Stomach (tissue), 9 donors: ENCODE measurements around the gene DSTYK. TPM values are rescaled to one million over a fixed set of nuclear protein-coding genes. Genes with fewer than 3 reads are reported as not detected.
"Not testable (repeated sequence)": the region's sequence is repeated elsewhere in the genome, so short reads cannot be mapped to it uniquely, and the experiment has no call there.

Experiments
- DNase-seq, 2 donors: peaks; one replicate each; pipeline versions ENCODE4 v3.0.0 to v3.0.0-alpha.2; 2013 to 2019
- H3K27ac ChIP-seq, 5 donors: fragments of 200-600 bp in 4 of 5; sonication (generic) in 4 of 5; one replicate each; pipeline ENCODE4 v1.5.1; 2013 to 2019; ENCODE audit warnings: mild to moderate bottlenecking in 1 of 5, moderate library complexity in 1 of 5
- H3K27me3 ChIP-seq, 3 donors: fragments of 200-600 bp; sonication (generic); one replicate each; pipeline ENCODE4 v1.5.1; 2017 to 2019; ENCODE audit warnings: mixed run types in 1 of 3
- H3K36me3 ChIP-seq, 4 donors: fragments of 200-600 bp; sonication (generic); 1 replicate in 3 of 4; 2 replicates in 1 of 4; pipeline ENCODE4 v1.5.1; 2016 to 2019
- H3K4me1 ChIP-seq, 4 donors: fragments of 200-600 bp; sonication (generic); one replicate each; pipeline ENCODE4 v1.5.1; 2016 to 2019
- H3K4me3 ChIP-seq, 4 donors: fragments of 200-600 bp; sonication (generic) in 3 of 4; one replicate each; pipeline ENCODE4 v1.5.1; 2016 to 2019; ENCODE audit warnings: mild to moderate bottlenecking in 1 of 4
- H3K9me3 ChIP-seq, 4 donors: fragments of 200-600 bp; sonication (generic); one replicate each; pipeline ENCODE4 v1.5.1; 2016 to 2019
- EP300 ChIP-seq: sonication (generic); formaldehyde crosslinking; IDR thresholded peaks from one replicate; pipeline ENCODE4 v1.6.1; 2017; ENCODE audit warnings: antibody characterized with exemption
- POLR2A ChIP-seq, 4 donors: fragments of 450-650 bp; IDR thresholded peaks; one replicate each; pipeline ENCODE4 v1.6.1; 2016; ENCODE audit warnings: antibody characterized with exemption in 4 of 4, control low read depth in 2 of 4, mild to moderate bottlenecking in 1 of 4, moderate library complexity in 1 of 4
- POLR2AphosphoS5 ChIP-seq, 3 donors: sonication (generic); formaldehyde crosslinking; IDR thresholded peaks; one replicate each; pipeline ENCODE4 v1.6.1; 2016; ENCODE audit warnings: antibody characterized with exemption in 3 of 3
- WGBS, 5 donors: extraction: QIAGEN DNeasy Blood & Tissue Kit in 3 of 5; methylation state at CpG; one replicate each; pipeline versions ENCODE4 v1.1.5 to v1.1.7; 2013 to 2018; 5-methylcytosine and 5-hydroxymethylcytosine counted together
- intact Hi-C: fragments of 100-400 bp; cut with DNase I; formaldehyde crosslinking; loops from one replicate; pipeline ENCODE4 v1.15.1; 2023; ENCODE audit warnings: low total_unique reads
- polyA plus RNA-seq, 3 donors: library from polyadenylated mRNA; stranded (reverse); fragments of 200-250 nt; gene quantifications; one replicate each; pipeline ENCODE4 v1.2.3, GENCODE V29; 2013
- total RNA-seq, 5 donors: library from RNA; depleted of rRNA; stranded (reverse); fragments of >200 nt; gene quantifications; one replicate each; pipeline versions ENCODE4 v1.1.0 to v1.2.3, GENCODE V29; 2014 to 2016
- TF ChIP-seq, protein P1 (sequence below), 7 experiments: fragments of 450-650 bp in 4 of 7; fragments of 200-600 bp in 3 of 7; sonication (generic) in 3 of 7; IDR thresholded peaks; one replicate each; pipeline ENCODE4 v1.5.1; 2016 to 2019; ENCODE audit warnings: antibody characterized with exemption in 7 of 7, control low read depth in 2 of 7, mild to moderate bottlenecking in 1 of 7
- donor health status: healthy with polysubstance abuse.
- donor health status: Bipolar disorder and iron deficiency.
- donor health status: healthy.

The DSTYK gene
- total and polyA plus RNA-seq, 8 donors, result 2.4 to 15.2 (median 3.4) TPM

DNA sequence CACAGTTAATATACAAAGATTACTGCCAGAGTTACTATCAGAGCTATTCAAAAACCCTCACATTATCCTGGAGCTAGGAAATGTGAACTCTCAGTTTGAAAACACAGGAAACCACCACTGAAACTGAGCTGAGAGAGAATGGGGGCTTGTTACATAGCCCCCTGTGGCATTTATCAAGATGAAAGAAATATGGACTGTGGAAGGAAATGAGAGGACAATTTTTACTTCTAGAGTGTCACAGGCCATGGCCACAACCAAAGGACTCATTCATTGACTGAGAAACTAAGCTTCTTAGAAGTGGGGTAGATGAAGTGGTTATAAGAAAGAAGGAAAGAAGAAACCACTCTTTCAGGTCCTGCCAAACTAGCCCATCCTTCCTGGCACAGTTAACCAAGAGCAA lies 25.3 kb downstream of the DSTYK start:
- DNase-seq, result no peak
- H3K4me1 ChIP-seq, result peaks cover 0 to 55% (median 25%) of the 10 kb centered on the region in 4 donors
- TF ChIP-seq POLR2AphosphoS5 (IDR thresholded peaks at IDR 0.05) (no peak), EP300 (no peak), POLR2A (IDR thresholded peaks at IDR 0.05) (no peak)
- TF ChIP-seq, protein P1, sequence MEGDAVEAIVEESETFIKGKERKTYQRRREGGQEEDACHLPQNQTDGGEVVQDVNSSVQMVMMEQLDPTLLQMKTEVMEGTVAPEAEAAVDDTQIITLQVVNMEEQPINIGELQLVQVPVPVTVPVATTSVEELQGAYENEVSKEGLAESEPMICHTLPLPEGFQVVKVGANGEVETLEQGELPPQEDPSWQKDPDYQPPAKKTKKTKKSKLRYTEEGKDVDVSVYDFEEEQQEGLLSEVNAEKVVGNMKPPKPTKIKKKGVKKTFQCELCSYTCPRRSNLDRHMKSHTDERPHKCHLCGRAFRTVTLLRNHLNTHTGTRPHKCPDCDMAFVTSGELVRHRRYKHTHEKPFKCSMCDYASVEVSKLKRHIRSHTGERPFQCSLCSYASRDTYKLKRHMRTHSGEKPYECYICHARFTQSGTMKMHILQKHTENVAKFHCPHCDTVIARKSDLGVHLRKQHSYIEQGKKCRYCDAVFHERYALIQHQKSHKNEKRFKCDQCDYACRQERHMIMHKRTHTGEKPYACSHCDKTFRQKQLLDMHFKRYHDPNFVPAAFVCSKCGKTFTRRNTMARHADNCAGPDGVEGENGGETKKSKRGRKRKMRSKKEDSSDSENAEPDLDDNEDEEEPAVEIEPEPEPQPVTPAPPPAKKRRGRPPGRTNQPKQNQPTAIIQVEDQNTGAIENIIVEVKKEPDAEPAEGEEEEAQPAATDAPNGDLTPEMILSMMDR (IDR thresholded peaks at IDR 0.05), result no peak
- no peaks in the 10 kb centered on the region for H3K9me3 ChIP-seq
- H3K27ac ChIP-seq, result no peak overlapping the region
- peaks cover 6 to 39% (median 16%) of the 10 kb centered on the region in 4 donors for H3K36me3 ChIP-seq
- intact Hi-C loops, result no loop called here
- no peak overlapping the region for H3K4me3 ChIP-seq
- no peaks in the 10 kb centered on the region for H3K27me3 ChIP-seq

- intact Hi-C loops, result no loop called here
- H3K4me3 ChIP-seq, result no peak overlapping the region
- DNase-seq, result peak in 1 of 2 donors; percentile 7
- peak overlapping the region in 2 of 5 donors; percentile 15 to 23 for H3K27ac ChIP-seq
- H3K4me1 ChIP-seq, result peaks cover 0 to 37% (median 15%) of the 10 kb centered on the region in 4 donors
- H3K27me3 ChIP-seq, result no peaks in the 10 kb centered on the region
- H3K36me3 ChIP-seq, result peaks cover 6 to 47% (median 19%) of the 10 kb centered on the region in 4 donors
- WGBS, 5 donors, result 58 to 67% (median 65%) methylated on average over 4 of the region's 4 CpGs
- no peak for TF ChIP-seq EP300
- no peak for TF ChIP-seq POLR2A (IDR thresholded peaks at IDR 0.05)
- H3K9me3 ChIP-seq, result no peaks in the 10 kb centered on the region
Observed at GRCh38 chr1:205183676-205184335, 27.7 kb downstream of the DSTYK start.

- Histone ChIP-seq H3K27ac (peak overlapping the region in 1 of 5 donors; percentile 15), H3K36me3 (peaks cover 6 to 50% (median 20%) of the 10 kb centered on the region in 4 donors), H3K4me3 (no peak overlapping the region), H3K4me1 (peaks cover 0 to 28% (median 11%) of the 10 kb centered on the region in 4 donors), H3K9me3 (no peaks in the 10 kb centered on the region), H3K27me3 (no peaks in the 10 kb centered on the region)
- intact Hi-C loops, result no loop called here
- TF ChIP-seq POLR2AphosphoS5 (IDR thresholded peaks at IDR 0.05) (no peak), EP300 (no peak), POLR2A (IDR thresholded peaks at IDR 0.05) (no peak)
- TF ChIP-seq, protein P1 (IDR thresholded peaks at IDR 0.05), result no peak
- DNase-seq, result no peak
- 85 to 97% (median 94%) methylated on average over 2 of the region's 2 CpGs for WGBS, 5 donors
Observed at GRCh38 chr1:205182930-205183329, 28.6 kb downstream of the DSTYK start.

- Histone ChIP-seq H3K36me3 (peaks cover 0 to 32% (median 11%) of the 10 kb centered on the region in 4 donors), H3K4me1 (peaks cover 0 to 26% (median 9%) of the 10 kb centered on the region in 4 donors)
- 82 to 97% (median 86%) methylated on average over 6 to 7 of the region's 7 CpGs for WGBS, 5 donors
- H3K4me3 ChIP-seq, DNase-seq, H3K27ac ChIP-seq, H3K27me3 ChIP-seq, H3K9me3 ChIP-seq, intact Hi-C loops: not testable (repeated sequence)
Observed at GRCh38 chr1:205180331-205180730, 31.2 kb downstream of the DSTYK start.

GRCh38 chr1:205179842-205180241 lies 31.7 kb downstream of the DSTYK start:
- TF ChIP-seq, protein P1 (IDR thresholded peaks at IDR 0.05), result no peak
- TF ChIP-seq POLR2AphosphoS5 (IDR thresholded peaks at IDR 0.05) (no peak), EP300 (no peak)
- peaks cover 0 to 31% (median 11%) of the 10 kb centered on the region in 4 donors for H3K4me1 ChIP-seq
- H3K27ac ChIP-seq, result no peak overlapping the region
- no peak overlapping the region for H3K4me3 ChIP-seq
- intact Hi-C loops, result no loop called here
- no peaks in the 10 kb centered on the region for H3K27me3 ChIP-seq
- H3K36me3 ChIP-seq, result peaks cover 0 to 30% (median 11%) of the 10 kb centered on the region in 4 donors
- 69 to 86% (median 80%) methylated on average over 2 of the region's 2 CpGs for whole genome bisulfite sequencing, 5 donors
- no peaks in the 10 kb centered on the region for H3K9me3 ChIP-seq
- no peak for DNase-seq
